ENCODE data around the gene IPO7. TPM values are rescaled to one million over a fixed set of nuclear protein-coding genes. Genes with fewer than 3 reads are reported as not detected.
A peak's percentile ranks its signal among the peaks of the same experiment; 100 is the strongest.

IPO7 gene
- total and polyA plus RNA-seq, 2 of the 13 experiments (the other 11 are each of a cell fraction or from before 2014, with no cell fraction given): 59.4 to 98.4 TPM

DNA sequence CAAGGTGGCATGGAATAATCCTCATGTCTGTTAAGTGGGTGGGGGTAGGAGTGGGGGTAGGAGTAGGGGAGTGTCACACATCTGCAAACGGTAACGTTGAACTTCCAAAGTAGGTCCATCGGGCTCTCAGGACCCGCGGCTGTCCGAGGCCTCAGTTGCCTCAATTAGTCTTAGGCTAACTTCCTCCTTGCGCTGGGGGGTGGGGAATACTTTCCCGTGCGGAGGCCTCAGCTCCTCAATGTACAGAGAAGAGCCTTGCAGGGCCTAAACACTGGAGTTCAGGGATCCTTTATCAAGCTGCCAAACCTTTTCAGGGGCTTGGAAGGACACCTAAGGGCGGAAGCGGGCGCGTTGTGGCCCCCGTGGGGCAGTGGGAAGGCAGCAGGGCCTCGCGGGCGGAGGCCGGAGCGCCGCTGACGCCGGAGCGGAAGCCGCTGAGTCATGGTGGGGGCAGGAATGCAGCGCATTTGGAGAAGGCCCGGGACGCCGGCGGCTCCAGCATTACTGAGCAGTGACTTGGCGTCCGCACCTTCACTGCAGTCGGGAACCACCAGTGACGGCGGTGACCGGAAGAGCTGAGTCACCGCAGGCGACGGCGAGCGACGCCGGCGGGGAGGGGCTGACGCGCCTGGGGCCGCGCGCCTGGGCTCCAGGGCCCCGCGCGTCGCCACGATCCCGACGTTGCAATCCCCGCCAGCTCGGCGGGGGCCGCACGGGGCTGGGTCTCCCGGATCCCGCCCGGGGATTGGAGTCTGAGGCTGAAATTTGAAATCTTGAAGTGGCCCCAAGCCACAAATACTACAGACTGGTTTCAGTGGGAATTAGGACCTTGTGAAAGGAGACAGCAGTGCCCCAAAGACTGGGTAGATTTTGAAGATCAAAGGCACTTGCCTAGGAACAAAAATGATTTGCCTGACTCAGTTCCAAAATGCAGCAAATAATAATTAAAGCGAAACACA is 20.2 kb upstream of the IPO7 start (continued):
- TF ChIP-seq ZSCAN29 (CRISPR knock-in tag; conservative IDR thresholded peaks at IDR 0.05) (0 out of 2 replicates have a peak, but pooled peaks have one; percentile 53), ZNF768 (CRISPR knock-in tag; IDR thresholded peaks at IDR 0.05) (peak; percentile 63), CEBPG (CRISPR knock-in tag; IDR thresholded peaks at IDR 0.05) (peak; percentile 28), ZNF703 (CRISPR knock-in tag; IDR thresholded peaks at IDR 0.05; ENCODE audit: borderline replicate concordance) (peak; percentile 19; the same call in 1 of the 2 replicates), ZNF558 (CRISPR knock-in tag; IDR thresholded peaks at IDR 0.05; ENCODE audit: borderline replicate concordance) (peak; percentile 57; the same call in 1 of the 2 replicates), KLF9 (CRISPR knock-in tag; IDR thresholded peaks at IDR 0.05; ENCODE audit: low read depth) (no peak), KDM6A (CRISPR knock-in tag; IDR thresholded peaks at IDR 0.05; ENCODE audit: low read depth) (no peak), ZBTB21 (CRISPR knock-in tag; IDR thresholded peaks at IDR 0.05) (no peak; the same call in 1 of the 2 replicates), RELA (CRISPR knock-in tag; IDR thresholded peaks at IDR 0.05) (peak; percentile 86; the same call in 1 of the 2 replicates)
- TF ChIP-seq, protein P1, sequence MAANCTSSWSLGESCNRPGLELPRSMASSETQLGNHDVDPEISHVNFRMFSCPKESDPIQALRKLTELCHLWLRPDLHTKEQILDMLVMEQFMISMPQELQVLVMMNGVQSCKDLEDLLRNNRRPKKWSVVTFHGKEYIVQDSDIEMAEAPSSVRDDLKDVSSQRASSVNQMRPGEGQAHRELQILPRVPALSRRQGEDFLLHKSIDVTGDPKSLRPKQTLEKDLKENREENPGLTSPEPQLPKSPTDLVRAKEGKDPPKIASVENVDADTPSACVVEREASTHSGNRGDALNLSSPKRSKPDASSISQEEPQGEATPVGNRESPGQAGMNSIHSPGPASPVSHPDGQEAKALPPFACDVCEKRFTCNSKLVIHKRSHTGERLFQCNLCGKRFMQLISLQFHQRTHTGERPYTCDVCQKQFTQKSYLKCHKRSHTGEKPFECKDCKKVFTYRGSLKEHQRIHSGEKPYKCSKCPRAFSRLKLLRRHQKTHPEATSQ (CRISPR knock-in tag; IDR thresholded peaks at IDR 0.05; ENCODE audit: borderline replicate concordance): peak; percentile 84; the same call in 1 of the 2 replicates
- TF ChIP-seq, protein P2, sequence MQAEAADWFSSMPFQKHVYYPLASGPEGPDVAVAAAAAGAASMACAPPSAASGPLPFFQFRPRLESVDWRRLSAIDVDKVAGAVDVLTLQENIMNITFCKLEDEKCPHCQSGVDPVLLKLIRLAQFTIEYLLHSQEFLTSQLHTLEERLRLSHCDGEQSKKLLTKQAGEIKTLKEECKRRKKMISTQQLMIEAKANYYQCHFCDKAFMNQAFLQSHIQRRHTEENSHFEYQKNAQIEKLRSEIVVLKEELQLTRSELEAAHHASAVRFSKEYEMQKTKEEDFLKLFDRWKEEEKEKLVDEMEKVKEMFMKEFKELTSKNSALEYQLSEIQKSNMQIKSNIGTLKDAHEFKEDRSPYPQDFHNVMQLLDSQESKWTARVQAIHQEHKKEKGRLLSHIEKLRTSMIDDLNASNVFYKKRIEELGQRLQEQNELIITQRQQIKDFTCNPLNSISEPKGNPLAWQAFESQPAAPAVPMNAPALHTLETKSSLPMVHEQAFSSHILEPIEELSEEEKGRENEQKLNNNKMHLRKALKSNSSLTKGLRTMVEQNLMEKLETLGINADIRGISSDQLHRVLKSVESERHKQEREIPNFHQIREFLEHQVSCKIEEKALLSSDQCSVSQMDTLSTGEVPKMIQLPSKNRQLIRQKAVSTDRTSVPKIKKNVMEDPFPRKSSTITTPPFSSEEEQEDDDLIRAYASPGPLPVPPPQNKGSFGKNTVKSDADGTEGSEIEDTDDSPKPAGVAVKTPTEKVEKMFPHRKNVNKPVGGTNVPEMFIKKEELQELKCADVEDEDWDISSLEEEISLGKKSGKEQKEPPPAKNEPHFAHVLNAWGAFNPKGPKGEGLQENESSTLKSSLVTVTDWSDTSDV (CRISPR knock-in tag; IDR thresholded peaks at IDR 0.05): no peak
- TF ChIP-seq, protein P3, sequence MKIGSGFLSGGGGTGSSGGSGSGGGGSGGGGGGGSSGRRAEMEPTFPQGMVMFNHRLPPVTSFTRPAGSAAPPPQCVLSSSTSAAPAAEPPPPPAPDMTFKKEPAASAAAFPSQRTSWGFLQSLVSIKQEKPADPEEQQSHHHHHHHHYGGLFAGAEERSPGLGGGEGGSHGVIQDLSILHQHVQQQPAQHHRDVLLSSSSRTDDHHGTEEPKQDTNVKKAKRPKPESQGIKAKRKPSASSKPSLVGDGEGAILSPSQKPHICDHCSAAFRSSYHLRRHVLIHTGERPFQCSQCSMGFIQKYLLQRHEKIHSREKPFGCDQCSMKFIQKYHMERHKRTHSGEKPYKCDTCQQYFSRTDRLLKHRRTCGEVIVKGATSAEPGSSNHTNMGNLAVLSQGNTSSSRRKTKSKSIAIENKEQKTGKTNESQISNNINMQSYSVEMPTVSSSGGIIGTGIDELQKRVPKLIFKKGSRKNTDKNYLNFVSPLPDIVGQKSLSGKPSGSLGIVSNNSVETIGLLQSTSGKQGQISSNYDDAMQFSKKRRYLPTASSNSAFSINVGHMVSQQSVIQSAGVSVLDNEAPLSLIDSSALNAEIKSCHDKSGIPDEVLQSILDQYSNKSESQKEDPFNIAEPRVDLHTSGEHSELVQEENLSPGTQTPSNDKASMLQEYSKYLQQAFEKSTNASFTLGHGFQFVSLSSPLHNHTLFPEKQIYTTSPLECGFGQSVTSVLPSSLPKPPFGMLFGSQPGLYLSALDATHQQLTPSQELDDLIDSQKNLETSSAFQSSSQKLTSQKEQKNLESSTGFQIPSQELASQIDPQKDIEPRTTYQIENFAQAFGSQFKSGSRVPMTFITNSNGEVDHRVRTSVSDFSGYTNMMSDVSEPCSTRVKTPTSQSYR (CRISPR knock-in tag; IDR thresholded peaks at IDR 0.05; ENCODE audit: borderline replicate concordance): peak; percentile 93
- TF ChIP-seq, protein P4, sequence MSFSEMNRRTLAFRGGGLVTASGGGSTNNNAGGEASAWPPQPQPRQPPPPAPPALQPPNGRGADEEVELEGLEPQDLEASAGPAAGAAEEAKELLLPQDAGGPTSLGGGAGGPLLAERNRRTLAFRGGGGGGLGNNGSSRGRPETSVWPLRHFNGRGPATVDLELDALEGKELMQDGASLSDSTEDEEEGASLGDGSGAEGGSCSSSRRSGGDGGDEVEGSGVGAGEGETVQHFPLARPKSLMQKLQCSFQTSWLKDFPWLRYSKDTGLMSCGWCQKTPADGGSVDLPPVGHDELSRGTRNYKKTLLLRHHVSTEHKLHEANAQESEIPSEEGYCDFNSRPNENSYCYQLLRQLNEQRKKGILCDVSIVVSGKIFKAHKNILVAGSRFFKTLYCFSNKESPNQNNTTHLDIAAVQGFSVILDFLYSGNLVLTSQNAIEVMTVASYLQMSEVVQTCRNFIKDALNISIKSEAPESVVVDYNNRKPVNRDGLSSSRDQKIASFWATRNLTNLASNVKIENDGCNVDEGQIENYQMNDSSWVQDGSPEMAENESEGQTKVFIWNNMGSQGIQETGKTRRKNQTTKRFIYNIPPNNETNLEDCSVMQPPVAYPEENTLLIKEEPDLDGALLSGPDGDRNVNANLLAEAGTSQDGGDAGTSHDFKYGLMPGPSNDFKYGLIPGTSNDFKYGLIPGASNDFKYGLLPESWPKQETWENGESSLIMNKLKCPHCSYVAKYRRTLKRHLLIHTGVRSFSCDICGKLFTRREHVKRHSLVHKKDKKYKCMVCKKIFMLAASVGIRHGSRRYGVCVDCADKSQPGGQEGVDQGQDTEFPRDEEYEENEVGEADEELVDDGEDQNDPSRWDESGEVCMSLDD (CRISPR knock-in tag; IDR thresholded peaks at IDR 0.05; ENCODE audit: borderline replicate concordance): peak; percentile 69; the same call in 1 of the 2 replicates
- TF ChIP-seq, protein P5, sequence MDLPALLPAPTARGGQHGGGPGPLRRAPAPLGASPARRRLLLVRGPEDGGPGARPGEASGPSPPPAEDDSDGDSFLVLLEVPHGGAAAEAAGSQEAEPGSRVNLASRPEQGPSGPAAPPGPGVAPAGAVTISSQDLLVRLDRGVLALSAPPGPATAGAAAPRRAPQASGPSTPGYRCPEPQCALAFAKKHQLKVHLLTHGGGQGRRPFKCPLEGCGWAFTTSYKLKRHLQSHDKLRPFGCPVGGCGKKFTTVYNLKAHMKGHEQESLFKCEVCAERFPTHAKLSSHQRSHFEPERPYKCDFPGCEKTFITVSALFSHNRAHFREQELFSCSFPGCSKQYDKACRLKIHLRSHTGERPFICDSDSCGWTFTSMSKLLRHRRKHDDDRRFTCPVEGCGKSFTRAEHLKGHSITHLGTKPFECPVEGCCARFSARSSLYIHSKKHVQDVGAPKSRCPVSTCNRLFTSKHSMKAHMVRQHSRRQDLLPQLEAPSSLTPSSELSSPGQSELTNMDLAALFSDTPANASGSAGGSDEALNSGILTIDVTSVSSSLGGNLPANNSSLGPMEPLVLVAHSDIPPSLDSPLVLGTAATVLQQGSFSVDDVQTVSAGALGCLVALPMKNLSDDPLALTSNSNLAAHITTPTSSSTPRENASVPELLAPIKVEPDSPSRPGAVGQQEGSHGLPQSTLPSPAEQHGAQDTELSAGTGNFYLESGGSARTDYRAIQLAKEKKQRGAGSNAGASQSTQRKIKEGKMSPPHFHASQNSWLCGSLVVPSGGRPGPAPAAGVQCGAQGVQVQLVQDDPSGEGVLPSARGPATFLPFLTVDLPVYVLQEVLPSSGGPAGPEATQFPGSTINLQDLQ (CRISPR knock-in tag; IDR thresholded peaks at IDR 0.05): 0 out of 2 replicates have a peak, but pooled peaks have one; percentile 53

All from HepG2 (cell line).